Measurements from ENCODE around the gene CLDN24. TPM values are rescaled to one million over a fixed set of nuclear protein-coding genes. Genes with fewer than 3 reads are reported as not detected.

CLDN24 gene
- total RNA-seq, 1 experiment from 2014 or later, result not detected

DNA sequence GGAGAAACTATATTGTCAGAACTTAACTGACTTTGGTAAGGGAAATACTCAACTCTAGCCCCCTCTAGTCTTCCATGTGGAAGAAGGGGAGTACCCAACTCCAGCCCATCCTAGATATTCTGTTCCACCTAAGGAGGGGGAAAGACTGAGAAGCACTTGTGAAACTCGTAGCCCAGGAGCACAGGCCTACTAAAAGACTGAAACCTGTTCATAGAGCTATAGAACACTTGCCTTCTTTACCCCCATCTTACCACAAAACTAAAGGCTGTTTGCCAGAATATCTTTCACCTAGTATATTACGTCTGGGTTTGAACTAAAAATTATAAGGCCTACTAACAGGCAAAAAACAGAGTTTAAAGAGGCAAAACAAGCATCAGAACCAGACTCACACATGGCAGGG is 17.7 kb downstream of the CLDN24 start:
- H3K27ac ChIP-seq (ENCODE audit: low read length), result no peak overlapping the region
- no peaks in the 10 kb centered on the region for H3K27me3 ChIP-seq (ENCODE audit: control insufficient read depth, insufficient read depth, low read length)
- POLR2A ChIA-PET, result no interaction called here
- DNase-seq (ENCODE audit: low read depth, low spot score), result no peak
- H3K4me3 ChIP-seq (ENCODE audit: low read depth in 2 of 2, low read length in 2 of 2), result no peak overlapping the region
- intact Hi-C loops (cut with micrococcal nuclease; ENCODE audit: unreplicated experiment) (loop anchor here (10.0 kb wide), 1 partner anchor 90 kb away; no protein-coding TSS in a partner anchor), in situ Hi-C loops (cut with HindIII; ENCODE audit: low pct_unique_long_range_greater_than_20kb, low sequenced_read_pairs) (no loop called here)
- TF ChIP-seq, protein P1, sequence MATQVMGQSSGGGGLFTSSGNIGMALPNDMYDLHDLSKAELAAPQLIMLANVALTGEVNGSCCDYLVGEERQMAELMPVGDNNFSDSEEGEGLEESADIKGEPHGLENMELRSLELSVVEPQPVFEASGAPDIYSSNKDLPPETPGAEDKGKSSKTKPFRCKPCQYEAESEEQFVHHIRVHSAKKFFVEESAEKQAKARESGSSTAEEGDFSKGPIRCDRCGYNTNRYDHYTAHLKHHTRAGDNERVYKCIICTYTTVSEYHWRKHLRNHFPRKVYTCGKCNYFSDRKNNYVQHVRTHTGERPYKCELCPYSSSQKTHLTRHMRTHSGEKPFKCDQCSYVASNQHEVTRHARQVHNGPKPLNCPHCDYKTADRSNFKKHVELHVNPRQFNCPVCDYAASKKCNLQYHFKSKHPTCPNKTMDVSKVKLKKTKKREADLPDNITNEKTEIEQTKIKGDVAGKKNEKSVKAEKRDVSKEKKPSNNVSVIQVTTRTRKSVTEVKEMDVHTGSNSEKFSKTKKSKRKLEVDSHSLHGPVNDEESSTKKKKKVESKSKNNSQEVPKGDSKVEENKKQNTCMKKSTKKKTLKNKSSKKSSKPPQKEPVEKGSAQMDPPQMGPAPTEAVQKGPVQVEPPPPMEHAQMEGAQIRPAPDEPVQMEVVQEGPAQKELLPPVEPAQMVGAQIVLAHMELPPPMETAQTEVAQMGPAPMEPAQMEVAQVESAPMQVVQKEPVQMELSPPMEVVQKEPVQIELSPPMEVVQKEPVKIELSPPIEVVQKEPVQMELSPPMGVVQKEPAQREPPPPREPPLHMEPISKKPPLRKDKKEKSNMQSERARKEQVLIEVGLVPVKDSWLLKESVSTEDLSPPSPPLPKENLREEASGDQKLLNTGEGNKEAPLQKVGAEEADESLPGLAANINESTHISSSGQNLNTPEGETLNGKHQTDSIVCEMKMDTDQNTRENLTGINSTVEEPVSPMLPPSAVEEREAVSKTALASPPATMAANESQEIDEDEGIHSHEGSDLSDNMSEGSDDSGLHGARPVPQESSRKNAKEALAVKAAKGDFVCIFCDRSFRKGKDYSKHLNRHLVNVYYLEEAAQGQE (IDR thresholded peaks at IDR 0.05; ENCODE audit: insufficient read depth in 1 of 2, low read depth in 2 of 2, low read length in 1 of 2), result no peak
- TF ChIP-seq SIN3A (IDR thresholded peaks at IDR 0.05; ENCODE audit: borderline replicate concordance, insufficient read depth, low read depth, low read length) (no peak), POLR2AphosphoS5 (IDR thresholded peaks at IDR 0.05; ENCODE audit: low read depth, low read length) (no peak), CTCF (IDR thresholded peaks at IDR 0.05) (no peak), TCF7L2 (IDR thresholded peaks at IDR 0.05; ENCODE audit: low read depth, low read length) (no peak)
- CTCF ChIA-PET, result no interaction called here
- BruUV-seq (replicated peaks), result no TSS peak
- no peaks in the 10 kb centered on the region for H3K4me1 ChIP-seq (ENCODE audit: control insufficient read depth, insufficient read depth, low read length)
- ATAC-seq, result no peak
- peaks cover 8% of the 10 kb centered on the region; the same call in 1 of the 2 replicates for H3K36me3 ChIP-seq (ENCODE audit: control insufficient read depth, insufficient read depth, low read length)
- H3K9me3 ChIP-seq (ENCODE audit: control insufficient read depth, insufficient read depth, low read depth, low read length), result no peaks in the 10 kb centered on the region

DNA sequence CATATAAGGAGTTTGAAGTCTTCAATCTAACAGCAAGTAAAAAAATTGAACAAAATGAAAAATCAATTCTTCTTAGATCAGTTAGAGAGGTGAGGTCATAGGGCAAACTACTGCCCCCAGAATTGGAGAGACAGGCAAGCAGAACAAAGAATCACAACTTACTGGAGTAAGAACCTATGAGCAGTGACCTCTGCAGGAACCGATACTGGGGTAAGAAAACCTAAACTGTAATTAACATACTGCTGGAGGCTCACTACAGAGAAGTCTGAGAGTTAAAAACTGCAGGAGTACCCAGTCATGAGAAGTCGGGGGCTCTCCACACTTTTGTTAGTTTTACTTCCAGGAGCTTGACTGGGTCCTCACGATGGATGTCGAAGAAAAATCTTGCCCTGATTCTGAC is 18.2 kb downstream of the CLDN24 start:
- no peak for DNase-seq (ENCODE audit: low read depth, low spot score)
- Histone ChIP-seq H3K36me3 (ENCODE audit: control insufficient read depth, insufficient read depth, low read length) (peaks cover 8% of the 10 kb centered on the region; the same call in 1 of the 2 replicates), H3K4me1 (ENCODE audit: control insufficient read depth, insufficient read depth, low read length) (no peaks in the 10 kb centered on the region), H3K27me3 (ENCODE audit: control insufficient read depth, insufficient read depth, low read length) (no peaks in the 10 kb centered on the region), H3K4me3 (ENCODE audit: low read depth in 2 of 2, low read length in 2 of 2) (no peak overlapping the region), H3K27ac (ENCODE audit: low read length) (no peak overlapping the region), H3K9me3 (ENCODE audit: control insufficient read depth, insufficient read depth, low read depth, low read length) (no peaks in the 10 kb centered on the region)
- ChIA-PET CTCF (no interaction called here), POLR2A (no interaction called here)
- BruUV-seq (replicated peaks), result no TSS peak
- in situ Hi-C loops (cut with HindIII; ENCODE audit: low pct_unique_long_range_greater_than_20kb, low sequenced_read_pairs), result no loop called here
- intact Hi-C loops (cut with micrococcal nuclease; ENCODE audit: unreplicated experiment), result loop anchor here (10.0 kb wide), 1 partner anchor 91 kb away; no protein-coding TSS in a partner anchor
- TF ChIP-seq CTCF (IDR thresholded peaks at IDR 0.05), result no peak
- TF ChIP-seq, protein P1 (IDR thresholded peaks at IDR 0.05; ENCODE audit: insufficient read depth in 1 of 2, low read depth in 2 of 2, low read length in 1 of 2), result no peak
- TF ChIP-seq POLR2AphosphoS5 (IDR thresholded peaks at IDR 0.05; ENCODE audit: low read depth, low read length), result no peak
- no peak for TF ChIP-seq TCF7L2 (IDR thresholded peaks at IDR 0.05; ENCODE audit: low read depth, low read length)
- no peak for TF ChIP-seq SIN3A (IDR thresholded peaks at IDR 0.05; ENCODE audit: borderline replicate concordance, insufficient read depth, low read depth, low read length)
- ATAC-seq, result no peak

Data from Panc1 (cell line).